ENCODE results near the gene LRRC15.

LRRC15 gene

GRCh38 chr3:194320744-194321243, 48.7 kb downstream of the LRRC15 start:
- Mint-ChIP-seq H3K4me3 (no peak overlapping the region), H3K36me3 (ENCODE audit: low read depth) (no peaks in the 10 kb centered on the region), H3K27ac (no peak overlapping the region), H3K27me3 (peaks cover 55% of the 10 kb centered on the region), H3K9me3 (peaks cover 13% of the 10 kb centered on the region), H3K4me1 (ENCODE audit: low read depth) (peaks cover 15% of the 10 kb centered on the region)
- intact Hi-C loops (cut with micrococcal nuclease), result no loop called here

GRCh38 chr3:194320100-194320499, 49.4 kb downstream of the LRRC15 start:
- no peaks in the 10 kb centered on the region for H3K36me3 Mint-ChIP-seq (ENCODE audit: low read depth)
- peaks cover 13% of the 10 kb centered on the region for H3K9me3 Mint-ChIP-seq
- H3K27ac Mint-ChIP-seq, result no peak overlapping the region
- no peak overlapping the region for H3K4me3 Mint-ChIP-seq
- intact Hi-C loops (cut with micrococcal nuclease), result no loop called here
- peaks cover 20% of the 10 kb centered on the region for H3K4me1 Mint-ChIP-seq (ENCODE audit: low read depth)
- peaks cover 60% of the 10 kb centered on the region for H3K27me3 Mint-ChIP-seq

- Mint-ChIP-seq H3K27me3 (peaks cover 74% of the 10 kb centered on the region), H3K9me3 (peaks cover 13% of the 10 kb centered on the region), H3K36me3 (ENCODE audit: low read depth) (no peaks in the 10 kb centered on the region), H3K27ac (no peak overlapping the region), H3K4me1 (ENCODE audit: low read depth) (peaks cover 23% of the 10 kb centered on the region), H3K4me3 (no peak overlapping the region)
- intact Hi-C loops (cut with micrococcal nuclease), result loop anchor here (10.0 kb wide), 1 partner anchor 174 kb away; no protein-coding TSS in a partner anchor
Measured at GRCh38 chr3:194318511-194319161, 50.9 kb downstream of the LRRC15 start.

GRCh38 chr3:194316918-194317317, 52.6 kb downstream of the LRRC15 start:
- Mint-ChIP-seq H3K4me1 (ENCODE audit: low read depth) (peaks cover 8% of the 10 kb centered on the region), H3K36me3 (ENCODE audit: low read depth) (no peaks in the 10 kb centered on the region), H3K27me3 (peaks cover 79% of the 10 kb centered on the region), H3K4me3 (no peak overlapping the region), H3K27ac (no peak overlapping the region), H3K9me3 (peaks cover 13% of the 10 kb centered on the region)
- intact Hi-C loops (cut with micrococcal nuclease), result loop anchor here (1.0 to 10.0 kb wide), 2 partner anchors 172 to 537 kb away; no protein-coding TSS in a partner anchor

GRCh38 chr3:194315965-194316361, 53.6 kb downstream of the LRRC15 start:
- H3K4me1 Mint-ChIP-seq (ENCODE audit: low read depth), result peaks cover 8% of the 10 kb centered on the region
- intact Hi-C loops (cut with micrococcal nuclease), result loop anchor here (1.0 to 10.0 kb wide), 4 partner anchors 171 to 650 kb away; no protein-coding TSS in a partner anchor
- peaks cover 13% of the 10 kb centered on the region for H3K9me3 Mint-ChIP-seq
- H3K27ac Mint-ChIP-seq, result no peak overlapping the region
- peaks cover 82% of the 10 kb centered on the region for H3K27me3 Mint-ChIP-seq
- no peaks in the 10 kb centered on the region for H3K36me3 Mint-ChIP-seq (ENCODE audit: low read depth)
- H3K4me3 Mint-ChIP-seq, result no peak overlapping the region

GRCh38 chr3:194315088-194315964, 54.2 kb downstream of the LRRC15 start:
- intact Hi-C loops (cut with micrococcal nuclease), result loop anchor here (1.0 to 10.0 kb wide), 3 partner anchors 171 to 649 kb away; no protein-coding TSS in a partner anchor
- Mint-ChIP-seq H3K36me3 (ENCODE audit: low read depth) (no peaks in the 10 kb centered on the region), H3K9me3 (peaks cover 13% of the 10 kb centered on the region), H3K27me3 (peaks cover 80% of the 10 kb centered on the region), H3K4me3 (peak overlapping the region; percentile 74), H3K4me1 (ENCODE audit: low read depth) (peaks cover 8% of the 10 kb centered on the region), H3K27ac (peak overlapping the region; percentile 3)

- intact Hi-C loops (cut with micrococcal nuclease), result loop anchor here (1.0 to 10.0 kb wide), 3 partner anchors 170 to 648 kb away; no protein-coding TSS in a partner anchor
- peaks cover 8% of the 10 kb centered on the region for H3K4me1 Mint-ChIP-seq (ENCODE audit: low read depth)
- H3K9me3 Mint-ChIP-seq, result peaks cover 11% of the 10 kb centered on the region
- H3K27ac Mint-ChIP-seq, result no peak overlapping the region
- peaks cover 79% of the 10 kb centered on the region for H3K27me3 Mint-ChIP-seq
- H3K4me3 Mint-ChIP-seq, result no peak overlapping the region
- H3K36me3 Mint-ChIP-seq (ENCODE audit: low read depth), result no peaks in the 10 kb centered on the region
Measured at GRCh38 chr3:194314388-194315068, 55.0 kb downstream of the LRRC15 start.

GRCh38 chr3:194313560-194314387, 55.8 kb downstream of the LRRC15 start:
- Mint-ChIP-seq H3K4me3 (no peak overlapping the region), H3K27me3 (peaks cover 76% of the 10 kb centered on the region), H3K27ac (no peak overlapping the region), H3K36me3 (ENCODE audit: low read depth) (no peaks in the 10 kb centered on the region), H3K4me1 (ENCODE audit: low read depth) (peaks cover 8% of the 10 kb centered on the region), H3K9me3 (peaks cover 3% of the 10 kb centered on the region)
- intact Hi-C loops (cut with micrococcal nuclease), result loop anchor here (2.0 to 10.0 kb wide), 2 partner anchors 169 to 525 kb away; no protein-coding TSS in a partner anchor

GRCh38 chr3:194312743-194313281, 56.7 kb downstream of the LRRC15 start:
- H3K27ac Mint-ChIP-seq, result no peak overlapping the region
- H3K36me3 Mint-ChIP-seq (ENCODE audit: low read depth), result no peaks in the 10 kb centered on the region
- H3K4me1 Mint-ChIP-seq (ENCODE audit: low read depth), result peaks cover 8% of the 10 kb centered on the region
- H3K27me3 Mint-ChIP-seq, result peaks cover 77% of the 10 kb centered on the region
- H3K4me3 Mint-ChIP-seq, result no peak overlapping the region
- no peaks in the 10 kb centered on the region for H3K9me3 Mint-ChIP-seq
- intact Hi-C loops (cut with micrococcal nuclease), result loop anchor here (10.0 kb wide), 1 partner anchor 168 kb away; no protein-coding TSS in a partner anchor

- intact Hi-C loops (cut with micrococcal nuclease), result loop anchor here (10.0 kb wide), 1 partner anchor 167 kb away; no protein-coding TSS in a partner anchor
- Mint-ChIP-seq H3K27ac (no peak overlapping the region), H3K4me1 (ENCODE audit: low read depth) (peaks cover 8% of the 10 kb centered on the region), H3K36me3 (ENCODE audit: low read depth) (no peaks in the 10 kb centered on the region), H3K9me3 (no peaks in the 10 kb centered on the region), H3K27me3 (peaks cover 77% of the 10 kb centered on the region), H3K4me3 (no peak overlapping the region)
Measured at GRCh38 chr3:194312186-194312742, 57.3 kb downstream of the LRRC15 start.

GRCh38 chr3:194311000-194311399, 58.5 kb downstream of the LRRC15 start:
- Mint-ChIP-seq H3K9me3 (no peaks in the 10 kb centered on the region), H3K4me3 (no peak overlapping the region), H3K27ac (no peak overlapping the region), H3K4me1 (ENCODE audit: low read depth) (peaks cover 8% of the 10 kb centered on the region), H3K27me3 (peaks cover 79% of the 10 kb centered on the region), H3K36me3 (ENCODE audit: low read depth) (no peaks in the 10 kb centered on the region)
- intact Hi-C loops (cut with micrococcal nuclease), result loop anchor here (10.0 kb wide), 1 partner anchor 166 kb away; no protein-coding TSS in a partner anchor

GRCh38 chr3:194310060-194310835, 59.3 kb downstream of the LRRC15 start:
- Mint-ChIP-seq H3K27ac (no peak overlapping the region), H3K4me1 (ENCODE audit: low read depth) (peaks cover 4% of the 10 kb centered on the region), H3K4me3 (no peak overlapping the region), H3K36me3 (ENCODE audit: low read depth) (no peaks in the 10 kb centered on the region), H3K27me3 (peaks cover 82% of the 10 kb centered on the region), H3K9me3 (no peaks in the 10 kb centered on the region)
- intact Hi-C loops (cut with micrococcal nuclease), result loop anchor here (10.0 kb wide), 1 partner anchor 165 kb away; no protein-coding TSS in a partner anchor
